ENCODE measurements around the gene PROM1.

The PROM1 gene

GRCh38 chr4:16090096-16090705, 6.4 kb upstream of the PROM1 start:
- H3K4me3 ChIP-seq (replicated peaks; ENCODE audit: low read depth, low read length): no peak overlapping the region
- no peak for DNase-seq (ENCODE audit: low read depth)
- TF ChIP-seq, protein P1, sequence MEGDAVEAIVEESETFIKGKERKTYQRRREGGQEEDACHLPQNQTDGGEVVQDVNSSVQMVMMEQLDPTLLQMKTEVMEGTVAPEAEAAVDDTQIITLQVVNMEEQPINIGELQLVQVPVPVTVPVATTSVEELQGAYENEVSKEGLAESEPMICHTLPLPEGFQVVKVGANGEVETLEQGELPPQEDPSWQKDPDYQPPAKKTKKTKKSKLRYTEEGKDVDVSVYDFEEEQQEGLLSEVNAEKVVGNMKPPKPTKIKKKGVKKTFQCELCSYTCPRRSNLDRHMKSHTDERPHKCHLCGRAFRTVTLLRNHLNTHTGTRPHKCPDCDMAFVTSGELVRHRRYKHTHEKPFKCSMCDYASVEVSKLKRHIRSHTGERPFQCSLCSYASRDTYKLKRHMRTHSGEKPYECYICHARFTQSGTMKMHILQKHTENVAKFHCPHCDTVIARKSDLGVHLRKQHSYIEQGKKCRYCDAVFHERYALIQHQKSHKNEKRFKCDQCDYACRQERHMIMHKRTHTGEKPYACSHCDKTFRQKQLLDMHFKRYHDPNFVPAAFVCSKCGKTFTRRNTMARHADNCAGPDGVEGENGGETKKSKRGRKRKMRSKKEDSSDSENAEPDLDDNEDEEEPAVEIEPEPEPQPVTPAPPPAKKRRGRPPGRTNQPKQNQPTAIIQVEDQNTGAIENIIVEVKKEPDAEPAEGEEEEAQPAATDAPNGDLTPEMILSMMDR (IDR thresholded peaks at IDR 0.05; ENCODE audit: low read length, missing control alignments): no peak

DNA sequence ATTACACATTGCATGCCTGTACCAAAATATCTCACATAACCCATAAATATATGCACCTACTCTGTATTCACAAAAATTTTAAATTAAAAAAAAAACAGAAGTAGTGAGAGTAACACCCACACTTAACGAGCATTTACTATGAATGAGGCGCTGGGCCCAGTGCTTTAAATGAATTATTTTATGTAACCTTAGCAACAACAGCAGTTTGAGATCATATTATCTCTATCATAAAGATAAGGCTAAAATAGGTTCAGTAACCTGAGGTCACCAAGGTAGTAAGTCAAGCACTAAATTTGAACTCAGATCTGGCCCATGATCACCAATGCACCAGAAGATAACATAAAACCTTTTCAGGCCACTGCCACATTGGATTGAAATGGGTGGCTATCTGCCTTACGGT, 5.3 kb upstream of the PROM1 start:
- no peak for DNase-seq (ENCODE audit: low read depth)
- TF ChIP-seq, protein P1 (IDR thresholded peaks at IDR 0.05; ENCODE audit: low read length, missing control alignments): no peak
- no peak overlapping the region for H3K4me3 ChIP-seq (replicated peaks; ENCODE audit: low read depth, low read length)

DNA sequence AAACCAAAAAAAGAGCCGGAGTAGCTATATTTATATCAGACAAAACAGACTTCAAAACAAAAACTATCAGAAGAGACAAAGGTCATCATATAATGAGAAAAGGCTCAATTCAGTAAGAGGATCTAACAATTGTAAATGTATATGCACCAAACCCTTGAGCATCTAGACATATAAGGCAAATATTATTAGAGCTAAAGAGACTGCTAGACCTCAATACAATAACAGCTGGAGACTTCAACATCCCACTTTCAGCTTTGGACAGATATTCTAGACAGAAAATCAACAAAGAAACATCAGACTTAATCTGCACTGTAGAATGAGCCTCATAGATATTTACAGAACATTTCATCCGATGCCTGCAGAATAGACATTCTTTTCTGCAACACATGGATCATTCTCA, 4.8 kb upstream of the PROM1 start:
- H3K4me3 ChIP-seq (replicated peaks; ENCODE audit: low read depth, low read length): no peak overlapping the region

DNA sequence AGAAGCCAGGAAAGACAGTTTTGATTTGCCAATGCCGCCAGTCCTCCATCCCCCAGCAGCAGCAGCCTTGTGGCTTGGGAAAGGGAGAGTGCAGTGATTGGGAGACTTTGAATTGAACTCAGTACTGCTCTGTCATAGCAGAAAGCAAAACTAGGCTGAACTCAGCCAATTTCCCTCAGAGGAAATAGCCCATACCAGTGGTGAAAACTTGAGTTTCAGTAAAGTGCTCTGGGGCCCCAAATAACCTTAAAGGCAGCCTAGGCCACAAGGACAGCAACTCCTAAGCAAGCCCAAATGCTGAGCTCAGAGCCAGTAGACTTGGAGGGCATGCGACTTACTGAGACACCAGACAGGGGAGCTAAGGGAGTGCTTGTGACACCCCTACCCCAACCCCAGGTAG, 2.0 kb upstream of the PROM1 start:
- no peak overlapping the region for H3K4me3 ChIP-seq (replicated peaks; ENCODE audit: low read depth, low read length)
- TF ChIP-seq, protein P1 (IDR thresholded peaks at IDR 0.05; ENCODE audit: low read length, missing control alignments): no peak
- DNase-seq (ENCODE audit: low read depth): no peak

More for the DNA sequence above, 4.8 kb upstream of the PROM1 start:
- TF ChIP-seq, protein P1 (IDR thresholded peaks at IDR 0.05; ENCODE audit: low read length, missing control alignments): no peak
- DNase-seq (ENCODE audit: low read depth): no peak

DNA sequence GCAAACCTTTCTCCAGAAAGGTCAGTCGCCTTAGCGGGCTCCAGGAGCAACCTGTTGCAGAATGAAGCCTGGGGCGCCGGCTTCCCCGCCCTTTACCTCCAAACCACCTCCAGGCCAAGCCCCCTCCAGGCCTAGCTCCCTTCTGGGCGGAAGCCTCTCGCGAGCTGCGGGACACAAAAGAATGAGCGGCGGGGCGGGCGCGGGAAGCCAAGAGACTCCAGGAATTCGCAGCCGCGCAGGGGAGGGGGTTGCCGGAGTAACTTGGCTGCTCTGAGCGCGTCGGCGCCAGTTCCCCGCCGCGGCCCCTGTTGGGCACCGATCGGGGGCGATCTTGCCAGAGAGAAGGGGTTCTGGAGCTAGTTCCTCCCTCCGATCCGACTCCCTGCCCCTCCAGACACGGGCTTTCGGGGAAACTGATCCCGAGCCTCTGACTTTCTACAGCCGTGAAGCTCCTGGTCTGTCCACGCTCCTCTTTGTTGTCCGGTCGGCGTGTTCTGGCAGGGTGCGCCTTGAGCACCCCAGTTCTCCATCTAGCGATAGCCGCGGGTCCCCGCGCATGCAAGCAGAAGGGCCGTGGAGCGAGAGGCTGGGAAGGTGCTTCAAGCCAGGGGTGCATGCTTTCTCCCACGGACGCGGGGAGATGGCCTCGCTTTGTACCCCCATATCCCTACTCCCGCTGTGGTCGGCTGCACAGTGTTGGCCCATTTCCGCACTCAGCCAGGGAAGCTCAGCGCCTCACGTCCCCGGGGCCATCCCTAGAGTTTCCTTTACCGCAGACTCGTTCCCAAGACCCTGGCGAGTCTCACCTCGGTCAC, 1.2 kb downstream of the PROM1 start:
- TF ChIP-seq, protein P1 (IDR thresholded peaks at IDR 0.05; ENCODE audit: low read length, missing control alignments): no peak
- peak; percentile 6 for DNase-seq (ENCODE audit: low read depth)
- no peak overlapping the region for H3K4me3 ChIP-seq (replicated peaks; ENCODE audit: low read depth, low read length)

- no peak overlapping the region for H3K4me3 ChIP-seq (replicated peaks; ENCODE audit: low read depth, low read length)
- DNase-seq (ENCODE audit: low read depth): no peak
- TF ChIP-seq, protein P1 (IDR thresholded peaks at IDR 0.05; ENCODE audit: low read length, missing control alignments): no peak
Measured at GRCh38 chr4:16082041-16082425, 1.8 kb downstream of the PROM1 start.
